HG03025 (cell line): ENCODE data around the gene CLPTM1L.
"Not testable (repeated sequence)": the region's sequence is repeated elsewhere in the genome, so short reads cannot be mapped to it uniquely, and the experiment has no call there.

Source experiments
- ATAC-seq: cut with Tn5 transposase; IDR thresholded peaks from one replicate; pipeline ENCODE4 v1.9.1; 2021; ENCODE audit warnings: mild to moderate bottlenecking, moderate library complexity; ENCODE audit not compliant: unreplicated experiment, low FRiP score

Gene CLPTM1L

GRCh38 chr5:1280177-1281037, 64.5 kb downstream of the CLPTM1L start:
- no peak for ATAC-seq

DNA sequence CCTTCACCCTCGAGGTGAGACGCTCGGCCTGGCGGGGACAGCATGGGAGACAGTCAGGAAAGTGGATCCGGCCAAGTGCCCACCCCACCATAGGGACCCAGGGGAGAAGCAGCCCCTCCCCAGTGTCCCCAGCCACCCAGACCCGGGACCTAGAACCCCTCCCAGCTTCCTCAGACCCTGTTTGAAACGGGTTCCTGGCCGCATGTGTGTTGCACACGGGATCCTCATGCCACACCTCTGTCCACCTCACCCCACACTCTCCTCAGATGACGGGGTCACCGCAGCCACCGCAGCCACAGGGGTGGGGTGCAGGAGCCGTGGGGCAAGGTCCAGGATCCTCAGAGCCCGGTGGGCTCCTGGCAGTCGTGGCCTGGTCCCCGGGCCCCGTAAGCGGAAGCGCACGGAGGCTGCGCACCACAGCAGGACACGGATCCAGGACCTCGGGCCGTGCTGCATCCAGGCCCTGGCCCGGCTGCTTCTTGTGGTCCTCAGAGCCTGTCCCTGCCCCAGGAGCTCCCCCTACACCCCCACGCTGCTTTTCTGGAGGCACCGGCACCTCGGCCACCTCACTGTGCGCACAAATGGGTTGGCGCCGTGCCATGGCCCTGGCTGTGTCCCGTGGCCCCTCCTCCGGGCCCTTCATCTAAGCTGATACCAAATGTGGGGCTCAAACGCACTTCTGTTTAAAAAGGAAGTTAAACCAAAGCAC, 65.3 kb downstream of the CLPTM1L start:
- no peak for ATAC-seq

GRCh38 chr5:1278656-1279442, 66.0 kb downstream of the CLPTM1L start:
- ATAC-seq = no peak

DNA sequence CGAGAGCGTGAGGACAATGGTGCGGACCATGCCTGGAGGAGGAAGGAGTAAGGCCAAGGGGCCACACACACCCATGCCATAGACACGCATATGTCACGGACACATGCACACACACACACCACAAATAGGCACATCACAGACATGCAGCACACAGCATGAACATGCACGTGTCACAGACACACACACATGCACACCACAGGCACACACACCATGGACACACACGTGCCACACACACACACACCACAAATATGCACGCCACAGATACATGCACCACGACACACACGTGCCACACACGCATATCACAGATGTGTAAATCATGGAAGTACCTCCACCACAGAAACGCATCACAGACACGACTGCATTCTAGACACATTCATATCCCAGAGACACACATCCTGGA, 66.7 kb downstream of the CLPTM1L start:
- ATAC-seq = no peak

- ATAC-seq = no peak
Observed at GRCh38 chr5:1277781-1278180, 67.1 kb downstream of the CLPTM1L start.

DNA sequence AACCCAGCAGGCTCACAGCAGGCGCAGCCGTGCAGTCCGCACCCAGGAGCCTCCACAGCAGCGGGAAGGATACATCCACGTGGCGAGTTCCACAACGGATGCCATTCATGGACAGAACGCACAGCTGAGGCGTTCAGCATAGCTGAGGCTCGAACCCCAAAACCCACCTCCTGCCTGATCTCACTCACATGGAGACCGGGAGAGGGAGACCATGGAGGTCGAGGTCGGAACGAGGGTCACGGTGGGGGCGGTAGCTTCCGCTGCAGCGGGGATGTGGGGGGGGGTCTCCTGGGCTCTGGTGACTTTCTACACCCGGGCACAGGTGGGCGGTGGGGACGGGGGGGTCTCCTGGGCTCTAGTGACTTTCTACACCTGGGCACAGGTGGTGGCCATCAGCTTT, 67.6 kb downstream of the CLPTM1L start:
- ATAC-seq = no peak

DNA sequence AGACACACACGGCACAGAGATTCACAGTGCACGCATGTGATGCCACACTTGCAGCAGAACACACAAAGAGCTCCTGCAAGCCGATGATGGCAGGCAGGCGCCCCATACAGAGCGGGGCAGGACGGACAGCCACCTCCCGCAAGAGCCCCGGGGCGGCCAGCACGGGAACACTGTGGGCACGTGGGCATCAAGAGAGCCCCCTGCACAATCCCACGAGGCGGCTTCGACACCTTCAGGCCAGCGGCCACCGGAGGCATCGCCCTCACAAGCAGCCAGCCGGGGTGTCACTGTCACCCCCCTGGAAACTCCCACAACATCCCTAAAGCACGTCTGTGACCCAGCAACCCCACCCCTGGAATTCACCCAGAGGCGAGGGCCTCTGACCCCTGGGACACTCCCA, 68.0 kb downstream of the CLPTM1L start:
- no peak for ATAC-seq

- not testable (repeated sequence) for ATAC-seq
Observed at GRCh38 chr5:1275397-1276391, 69.2 kb downstream of the CLPTM1L start.

DNA sequence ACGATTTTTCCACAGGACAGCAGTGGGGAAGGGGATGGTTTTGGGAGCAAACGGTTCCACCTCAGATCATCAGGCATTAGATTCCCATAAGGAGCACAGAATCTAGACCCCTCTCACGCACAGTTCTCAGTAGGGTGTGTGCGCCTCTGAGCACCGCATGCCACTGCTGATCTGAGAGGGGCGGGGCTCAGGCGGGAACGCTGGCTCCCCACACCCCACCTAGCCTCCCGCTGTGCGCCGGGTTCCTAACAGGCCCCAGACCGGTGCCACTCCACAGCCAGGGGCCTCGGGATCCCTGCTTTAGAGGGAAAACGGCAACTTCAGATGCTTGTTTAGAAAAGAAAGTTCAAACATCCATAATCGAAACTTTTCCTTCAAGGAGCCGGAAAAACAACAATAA, 70.4 kb downstream of the CLPTM1L start:
- no peak for ATAC-seq

- no peak for ATAC-seq
Observed at GRCh38 chr5:1273745-1274144, 71.2 kb downstream of the CLPTM1L start.

DNA sequence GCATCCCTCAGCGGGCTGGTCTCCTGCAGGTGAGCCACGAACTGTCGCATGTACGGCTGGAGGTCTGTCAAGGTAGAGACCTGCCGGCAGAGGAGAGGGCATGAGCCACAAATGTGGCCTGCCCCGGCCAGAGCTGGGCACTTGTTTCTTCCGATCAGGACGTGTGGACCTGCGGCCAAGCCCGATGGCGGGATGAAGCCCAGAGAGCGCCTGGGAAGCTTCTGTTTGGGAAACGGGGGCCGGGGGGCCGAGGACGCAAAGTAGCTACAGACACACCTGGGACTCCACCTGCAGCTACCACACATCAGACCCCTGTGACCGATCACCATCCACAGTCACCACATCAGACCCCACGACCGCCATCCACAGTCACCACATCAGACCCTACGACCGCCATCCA, 72.7 kb downstream of the CLPTM1L start:
- ATAC-seq = no peak

DNA sequence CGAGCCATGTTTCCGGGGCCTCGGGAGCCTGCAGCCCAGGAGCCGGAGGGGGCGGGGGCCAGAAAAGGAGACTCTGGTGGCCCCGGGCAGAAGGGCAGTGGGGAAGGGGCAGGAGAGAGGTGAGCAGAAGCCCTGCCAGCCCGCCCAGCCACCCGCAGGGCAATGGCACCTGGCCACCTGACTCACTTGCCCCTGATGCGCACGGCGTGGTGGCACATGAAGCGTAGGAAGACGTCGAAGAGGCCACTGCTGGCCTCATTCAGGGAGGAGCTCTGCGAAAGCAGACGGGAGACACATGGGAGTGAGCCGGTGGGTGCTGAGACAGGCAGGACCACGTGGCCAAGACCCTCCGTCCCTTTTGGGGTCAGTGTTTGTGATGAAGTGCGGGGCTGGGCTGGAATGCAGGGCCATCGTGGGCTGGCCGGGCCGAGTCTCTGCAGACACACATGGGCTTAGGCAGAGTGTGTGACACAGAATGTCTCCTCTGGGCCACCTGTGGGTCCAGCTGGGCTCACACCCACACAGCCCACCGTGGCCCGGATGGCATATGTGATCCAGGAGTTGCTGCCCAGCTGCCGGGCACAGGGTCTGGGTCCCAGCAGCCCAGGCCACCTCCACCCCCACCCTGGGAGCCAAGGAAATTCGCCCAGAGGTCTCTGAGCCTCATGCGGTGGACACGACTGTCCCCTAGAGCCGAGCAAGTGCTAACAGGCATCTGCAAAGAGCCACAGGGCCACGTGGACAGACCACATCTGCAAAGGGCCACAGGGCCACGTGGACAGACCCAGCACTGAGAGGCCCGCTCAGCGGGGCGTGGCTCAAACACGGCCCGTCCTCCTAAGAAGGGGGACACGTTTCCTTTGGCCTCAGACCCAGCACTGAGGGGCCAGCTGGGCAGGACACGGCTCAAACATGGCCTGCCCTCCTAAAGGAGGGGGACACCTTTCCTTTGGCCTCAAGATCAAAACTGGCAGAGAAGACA, 73.7 kb downstream of the CLPTM1L start:
- ATAC-seq = no peak

- ATAC-seq = no peak
Observed at GRCh38 chr5:1270426-1270825, 74.5 kb downstream of the CLPTM1L start.

DNA sequence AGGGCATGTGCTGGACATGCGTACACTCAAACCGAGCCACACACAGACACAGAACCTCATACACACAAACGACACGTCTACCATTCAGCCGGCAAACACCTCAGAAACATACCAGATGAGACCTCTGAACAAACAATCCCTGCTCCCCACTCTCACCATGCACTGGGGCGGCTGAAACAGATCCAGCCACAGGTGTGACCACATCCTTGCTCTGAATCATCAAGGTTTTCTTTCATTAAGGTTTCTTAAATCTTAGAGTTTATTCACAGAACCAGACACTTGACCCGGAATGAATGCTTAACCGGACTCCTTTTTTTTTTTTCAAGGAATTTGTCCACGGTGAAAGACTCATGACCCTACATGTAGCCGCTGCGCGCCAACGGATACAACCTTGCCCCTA, 76.2 kb downstream of the CLPTM1L start:
- ATAC-seq = no peak

DNA sequence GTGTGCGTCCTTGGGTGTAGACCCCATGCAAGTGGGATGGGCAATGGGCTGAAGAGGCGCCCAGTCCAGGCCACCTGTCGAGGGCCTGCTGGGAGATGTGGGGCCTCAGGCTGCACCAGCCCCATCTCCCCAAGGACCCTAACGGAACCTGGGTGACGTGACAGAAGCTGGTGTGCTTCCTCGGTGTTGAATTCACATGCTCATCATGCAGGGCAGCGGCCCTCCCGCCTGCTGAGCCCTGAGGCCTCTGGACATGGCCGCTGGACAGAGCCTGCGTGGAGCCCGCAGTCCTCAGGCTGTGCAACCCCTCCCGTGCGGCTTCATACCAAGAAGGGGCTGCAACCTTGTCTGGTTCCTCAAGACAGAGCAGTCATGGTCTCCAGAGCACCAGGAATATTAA, 76.8 kb downstream of the CLPTM1L start:
- ATAC-seq = no peak
